Left kidney (tissue), 2 donors: ENCODE measurements around the gene AK3. TPM values are rescaled to one million over a fixed set of nuclear protein-coding genes. Genes with fewer than 3 reads are reported as not detected.

Experiments
- DNase-seq: peaks from one replicate; pipeline ENCODE4 v3.0.0-alpha.2; 2013
- polyA plus RNA-seq: library from polyadenylated mRNA; unstranded; fragments of 120-200 nt; gene quantifications from one replicate; pipeline ENCODE4 v1.2.1, GENCODE V29; 2013; ENCODE audit not compliant: insufficient read length

Gene AK3
- polyA plus RNA-seq, 1 donor = 116 TPM

DNA sequence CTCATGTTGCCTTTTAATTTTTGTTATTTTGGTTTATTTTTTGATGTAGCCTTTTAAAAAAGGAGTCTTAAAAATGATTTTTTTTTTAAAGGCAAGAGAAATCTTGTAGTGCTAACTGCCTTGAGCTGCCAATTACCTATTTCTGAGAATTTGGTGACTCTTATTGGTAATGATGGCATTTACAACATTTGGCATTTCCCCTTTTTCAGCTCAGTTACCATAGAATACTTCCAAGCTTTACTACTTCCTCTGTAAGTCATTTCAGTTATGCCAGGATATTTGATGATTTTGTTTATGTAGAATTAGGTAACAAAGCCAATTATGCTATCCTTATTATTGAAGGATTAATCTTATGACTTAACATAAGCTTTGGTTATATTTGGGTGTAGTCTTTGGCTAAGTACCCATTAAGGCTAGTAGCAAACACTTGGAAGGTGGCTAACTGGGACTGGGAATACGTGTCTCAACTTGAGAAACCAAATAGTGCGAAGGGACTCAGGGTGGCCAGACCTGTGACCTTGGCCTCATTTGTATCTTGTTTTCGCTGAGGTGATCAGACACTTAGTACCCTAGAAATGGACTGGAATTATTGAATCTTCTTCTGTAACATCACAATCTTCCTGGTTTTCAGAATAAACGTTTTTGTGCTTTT is 33.9 kb downstream of the AK3 start:
- DNase-seq = no peak

DNA sequence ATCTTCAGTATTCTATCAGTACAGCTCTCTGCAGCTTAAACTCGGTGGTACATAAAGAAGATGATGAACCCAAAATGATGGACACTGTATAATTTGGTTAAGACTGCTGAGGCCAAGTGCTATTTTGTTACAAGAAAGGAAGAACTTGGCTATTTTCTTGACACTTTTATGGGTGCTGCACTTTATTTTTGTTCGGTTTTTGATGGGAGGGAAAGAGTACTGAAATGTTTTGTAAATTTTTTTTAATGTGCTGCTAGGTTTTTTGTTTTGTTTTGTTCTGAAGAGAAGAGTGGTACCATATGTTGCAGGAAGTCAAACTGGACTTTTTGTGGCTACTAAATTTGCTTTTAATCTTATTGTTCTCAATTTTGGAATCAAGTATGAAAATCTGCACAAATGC is 35.0 kb downstream of the AK3 start:
- no peak for DNase-seq

DNA sequence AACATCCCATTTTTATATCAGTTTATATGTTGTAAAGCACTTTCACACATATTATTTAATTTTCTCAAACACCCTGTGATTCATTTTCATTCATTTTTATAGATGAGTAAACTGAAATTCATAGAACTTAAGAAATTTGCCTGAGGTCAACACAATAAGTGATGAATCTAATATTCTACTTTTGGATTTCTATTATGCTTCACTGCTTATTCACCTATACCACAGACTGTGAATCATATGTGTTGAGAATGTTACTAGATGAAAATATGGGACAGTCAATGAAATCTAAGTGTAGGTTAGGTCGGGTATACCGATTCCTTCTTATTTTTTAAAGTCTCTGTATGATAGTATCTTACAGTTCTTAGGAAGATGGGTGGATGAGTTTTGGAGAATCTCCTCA is 36.9 kb downstream of the AK3 start:
- no peak for DNase-seq

DNA sequence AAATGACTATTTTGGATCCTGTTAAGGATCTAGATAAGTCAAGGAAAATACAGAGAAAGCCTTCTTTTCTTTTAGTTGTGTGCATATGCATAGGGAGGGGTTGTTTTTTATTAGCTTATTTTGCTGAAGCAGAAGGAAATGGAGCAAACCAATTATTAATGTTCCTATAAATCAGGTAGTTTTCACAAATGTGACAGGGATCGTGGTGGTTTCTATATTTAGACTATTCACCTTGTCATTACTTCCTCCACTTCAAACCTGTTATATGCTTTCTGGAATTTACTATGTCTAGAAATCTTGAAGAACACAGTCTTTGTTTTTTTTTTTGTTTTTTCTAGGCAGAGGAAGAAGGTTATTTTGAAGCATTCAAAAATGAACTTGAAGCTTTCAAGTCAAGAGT is 39.5 kb downstream of the AK3 start:
- no peak for DNase-seq

GRCh38 chr9:4700932-4701331 is 40.1 kb downstream of the AK3 start:
- DNase-seq = no peak

GRCh38 chr9:4700091-4700490 is 40.9 kb downstream of the AK3 start:
- no peak for DNase-seq

DNA sequence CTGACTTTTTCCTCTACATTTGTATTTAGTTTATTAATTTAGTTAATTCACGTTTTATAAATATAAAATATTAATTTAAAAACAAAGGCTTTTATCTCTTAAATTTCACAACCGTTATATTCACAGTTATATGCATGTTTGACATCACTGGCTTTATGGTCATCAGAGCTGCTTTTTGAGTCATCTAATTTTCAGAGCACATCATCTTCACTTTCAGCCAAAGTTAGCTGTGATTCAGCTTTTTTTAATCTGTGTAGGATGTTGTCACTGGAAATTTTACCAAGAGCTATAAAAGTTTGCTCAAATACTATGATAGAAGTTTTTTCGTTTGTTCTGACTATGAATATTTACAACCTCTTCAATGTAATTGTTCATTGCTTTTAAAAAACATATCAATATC is 49.2 kb downstream of the AK3 start:
- no peak for DNase-seq

GRCh38 chr9:4690144-4690543 is 50.9 kb downstream of the AK3 start:
- no peak for DNase-seq

DNA sequence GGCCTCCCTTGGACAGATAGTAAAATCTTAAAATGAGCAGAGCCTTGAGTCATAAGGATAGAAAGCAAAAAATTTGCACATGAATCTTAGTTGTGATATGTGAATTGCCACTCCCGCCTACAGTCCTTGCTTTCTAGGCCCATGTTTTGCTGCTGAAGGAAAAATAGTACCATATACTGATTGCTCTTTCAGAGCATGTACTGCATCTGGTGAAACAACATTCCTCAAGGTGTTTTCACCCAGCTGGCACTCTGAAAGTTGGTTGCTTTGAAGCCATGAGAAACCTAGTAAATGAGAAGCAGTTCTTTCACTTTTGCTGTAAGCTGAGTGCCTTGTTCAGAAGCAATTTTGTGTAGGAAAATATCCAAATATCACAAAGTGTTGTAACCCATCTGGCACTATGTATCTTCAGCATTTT is 51.3 kb downstream of the AK3 start:
- no peak for DNase-seq

DNA sequence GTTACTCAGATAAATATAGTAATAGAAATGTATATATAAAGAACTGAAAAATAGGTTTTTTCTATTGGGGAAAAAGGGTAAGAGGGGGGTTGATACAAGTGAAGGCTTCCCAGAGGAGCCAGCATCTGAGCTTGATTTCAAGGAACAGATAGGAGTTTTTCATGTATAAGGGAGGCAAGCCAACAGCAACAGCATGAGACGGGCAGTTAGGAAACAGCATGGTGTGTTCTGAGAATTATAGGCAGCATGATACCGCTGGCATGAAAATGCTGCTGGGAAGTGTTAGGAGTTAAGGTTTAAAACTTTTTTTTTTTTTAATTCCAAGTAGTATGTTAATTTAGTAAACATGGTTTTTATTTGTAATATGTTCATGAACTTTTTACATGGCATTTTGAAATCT is 52.0 kb downstream of the AK3 start:
- DNase-seq = no peak

- DNase-seq = no peak
Measured at GRCh38 chr9:4686584-4686983, 54.4 kb downstream of the AK3 start.

GRCh38 chr9:4686112-4686511 is 54.9 kb downstream of the AK3 start:
- no peak for DNase-seq

DNA sequence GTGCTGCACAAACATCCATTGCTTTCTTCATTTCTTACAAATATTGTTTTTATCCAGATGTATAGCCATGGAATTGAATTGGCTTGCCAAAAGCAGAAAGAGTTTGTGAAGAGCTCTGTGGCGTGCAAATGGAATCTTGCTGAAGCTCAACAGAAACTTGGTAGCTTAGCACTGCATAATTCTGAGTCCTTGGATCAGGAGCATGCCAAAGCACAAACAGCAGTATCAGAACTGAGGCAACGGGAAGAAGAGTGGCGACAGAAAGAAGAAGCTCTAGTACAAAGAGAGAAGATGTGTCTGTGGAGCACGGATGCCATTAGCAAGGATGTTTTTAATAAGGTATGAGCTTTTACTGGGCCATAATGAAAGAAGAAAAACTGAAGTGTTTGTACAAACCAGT is 56.2 kb downstream of the AK3 start:
- no peak for DNase-seq

GRCh38 chr9:4680750-4681149 is 60.3 kb downstream of the AK3 start:
- DNase-seq = no peak

DNA sequence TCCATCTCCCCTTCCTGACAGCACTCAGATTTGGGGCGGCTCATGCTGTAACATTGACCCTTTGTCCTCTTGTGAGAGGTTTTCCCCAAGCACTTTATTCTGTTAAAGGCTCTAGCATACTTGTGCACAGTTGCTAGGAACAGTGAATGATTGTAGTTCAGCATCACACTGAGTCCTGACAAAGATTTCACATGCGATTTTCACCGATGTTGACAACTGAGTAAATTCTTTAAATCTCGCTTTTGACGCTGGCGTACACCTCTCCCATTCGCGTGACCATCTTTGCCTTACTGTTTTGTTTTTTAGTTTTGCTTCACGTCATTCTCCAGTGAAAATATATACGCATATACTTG is 60.9 kb downstream of the AK3 start:
- no peak for DNase-seq

DNA sequence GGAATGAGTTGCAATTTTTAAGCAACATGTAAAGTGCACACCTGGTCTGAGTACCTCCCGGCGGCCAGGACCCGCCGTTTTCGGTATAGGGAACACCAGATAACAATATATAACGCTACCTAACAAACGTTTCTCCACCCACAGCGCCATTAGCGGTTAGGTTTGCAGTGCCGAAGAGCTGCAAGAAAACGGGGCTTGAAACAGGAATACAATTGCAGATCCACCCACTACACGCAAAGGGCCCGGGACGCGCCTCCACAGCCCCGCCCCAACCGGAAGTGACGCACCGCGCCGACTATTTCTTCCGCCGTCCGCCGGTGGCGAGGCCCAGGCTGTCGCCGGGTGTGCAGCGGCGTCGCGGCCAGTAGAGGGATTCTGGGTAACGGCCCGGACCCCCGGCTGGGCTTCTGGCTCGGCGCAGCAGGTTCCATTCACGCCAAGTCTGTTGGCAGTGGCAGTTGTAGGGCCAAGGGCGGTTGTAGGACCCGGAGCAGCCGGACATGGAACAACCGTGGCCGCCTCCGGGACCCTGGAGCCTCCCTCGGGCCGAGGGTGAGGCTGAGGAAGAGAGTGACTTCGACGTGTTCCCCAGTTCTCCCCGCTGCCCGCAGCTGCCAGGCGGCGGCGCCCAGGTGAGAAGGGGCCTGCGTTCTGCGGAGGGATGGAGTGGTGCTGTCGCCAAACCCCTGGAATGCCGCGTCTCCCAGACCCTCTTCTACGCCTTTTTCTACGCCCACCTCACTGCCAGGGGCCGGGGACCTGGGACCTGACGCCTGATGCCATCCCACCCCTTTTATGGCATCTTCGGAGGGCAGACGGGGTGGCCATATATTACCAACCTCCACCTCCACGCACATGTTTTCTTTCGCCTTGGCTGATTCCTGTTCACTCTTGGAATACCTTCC is 61.5 kb downstream of the AK3 start, which contains the start of gene CDC37L1:
CDC37L1 (plus strand) TSS at position 302 of the 905 bp plus-strand sequence; CDS start at position 501, 199 bp downstream.
- peak; percentile 97 for DNase-seq

DNA sequence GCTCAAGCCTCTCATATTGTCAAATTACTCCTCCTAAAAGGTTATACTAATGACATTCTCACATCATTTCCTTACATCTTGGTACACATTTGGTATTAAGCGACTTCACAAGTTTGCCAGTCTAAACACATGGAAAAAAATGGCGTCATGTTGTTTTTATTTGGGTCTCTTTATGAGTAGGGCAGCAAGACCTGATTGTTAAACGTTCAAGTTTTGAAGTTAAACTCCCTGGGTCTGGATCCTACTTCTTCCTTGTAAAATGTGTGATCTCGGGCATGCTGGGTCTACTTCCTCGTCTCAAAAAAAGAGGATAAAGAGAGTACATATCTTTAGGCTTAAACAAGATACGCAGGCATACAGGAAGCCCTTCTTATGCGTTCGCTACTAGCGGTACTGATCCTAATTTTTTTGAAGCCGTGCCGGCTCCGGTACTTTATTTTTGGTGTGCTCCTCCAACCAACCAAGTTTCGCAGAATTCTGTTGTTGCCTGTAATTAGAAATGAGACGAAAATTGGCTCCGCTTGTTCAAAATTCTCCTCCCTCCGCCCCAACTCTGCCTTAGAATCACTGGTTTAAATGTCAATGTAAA is 62.2 kb downstream of the AK3 start:
- peak; percentile 71 for DNase-seq

GRCh38 chr9:4677392-4677791 is 63.6 kb downstream of the AK3 start:
- DNase-seq = no peak

DNA sequence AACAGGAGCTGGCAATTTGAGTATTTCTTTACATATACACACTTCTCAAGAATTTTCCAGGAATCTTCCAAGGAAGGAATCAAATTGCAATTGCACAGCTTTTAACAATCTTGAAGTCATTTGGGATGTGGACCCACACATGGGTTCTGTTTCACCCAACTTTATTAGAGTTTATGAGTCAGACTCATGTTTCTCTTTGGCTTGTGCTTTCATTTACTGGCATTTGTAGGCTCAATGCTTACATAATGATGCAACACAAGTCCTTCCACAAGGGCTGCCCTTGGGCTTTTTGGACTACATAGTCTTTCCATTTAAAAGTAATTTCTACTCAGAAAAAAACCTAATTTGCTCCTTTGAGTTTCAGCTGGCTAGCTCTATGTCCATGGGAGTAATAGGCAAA is 66.2 kb downstream of the AK3 start:
- no peak for DNase-seq

- DNase-seq = no peak
Measured at GRCh38 chr9:4671737-4672136, 69.3 kb downstream of the AK3 start.

DNA sequence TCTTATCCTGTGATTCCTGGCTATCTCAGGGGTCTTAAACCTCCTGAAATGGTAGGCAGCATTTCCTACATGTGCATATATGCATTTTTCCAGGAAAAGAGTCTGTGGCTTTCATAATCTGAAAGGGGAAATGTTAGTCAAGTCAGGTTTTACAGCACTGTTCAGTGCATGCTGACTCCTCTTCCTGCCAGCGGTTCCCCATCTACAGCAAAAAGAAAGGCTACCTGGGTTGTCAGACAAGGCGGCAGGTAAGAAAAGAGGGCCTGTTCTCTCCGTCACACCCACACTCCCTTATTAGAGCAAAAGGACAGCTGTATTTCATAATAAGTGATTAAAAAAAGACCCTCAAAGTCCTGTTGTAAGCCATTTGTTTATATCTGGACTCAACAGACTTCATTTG is 70.4 kb downstream of the AK3 start:
- no peak for DNase-seq

DNA sequence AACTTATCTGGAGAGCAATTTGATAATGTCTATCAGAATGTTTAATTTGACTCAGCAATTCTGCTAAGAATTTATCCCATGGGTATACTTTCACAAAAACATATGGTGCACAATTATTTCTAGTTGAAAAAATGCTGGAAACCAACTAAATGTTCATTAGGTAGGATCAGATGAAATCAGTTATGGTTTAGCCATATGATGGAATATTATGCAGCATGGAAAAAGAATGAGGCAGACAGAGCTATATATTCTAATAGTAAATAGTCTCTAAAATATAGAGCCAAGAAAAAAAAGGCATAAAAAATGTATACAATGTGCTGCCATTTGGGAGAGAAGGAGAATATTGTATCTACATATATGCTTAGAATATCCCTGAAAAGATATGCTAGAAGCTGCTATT is 71.1 kb downstream of the AK3 start:
- DNase-seq = no peak

- DNase-seq = no peak
Measured at GRCh38 chr9:4668604-4669003, 72.4 kb downstream of the AK3 start.
